Measurements from ENCODE around the gene NPPA.
"Not testable (repeated sequence)": the region's sequence is repeated elsewhere in the genome, so short reads cannot be mapped to it uniquely, and the experiment has no call there.

Gene NPPA

DNA sequence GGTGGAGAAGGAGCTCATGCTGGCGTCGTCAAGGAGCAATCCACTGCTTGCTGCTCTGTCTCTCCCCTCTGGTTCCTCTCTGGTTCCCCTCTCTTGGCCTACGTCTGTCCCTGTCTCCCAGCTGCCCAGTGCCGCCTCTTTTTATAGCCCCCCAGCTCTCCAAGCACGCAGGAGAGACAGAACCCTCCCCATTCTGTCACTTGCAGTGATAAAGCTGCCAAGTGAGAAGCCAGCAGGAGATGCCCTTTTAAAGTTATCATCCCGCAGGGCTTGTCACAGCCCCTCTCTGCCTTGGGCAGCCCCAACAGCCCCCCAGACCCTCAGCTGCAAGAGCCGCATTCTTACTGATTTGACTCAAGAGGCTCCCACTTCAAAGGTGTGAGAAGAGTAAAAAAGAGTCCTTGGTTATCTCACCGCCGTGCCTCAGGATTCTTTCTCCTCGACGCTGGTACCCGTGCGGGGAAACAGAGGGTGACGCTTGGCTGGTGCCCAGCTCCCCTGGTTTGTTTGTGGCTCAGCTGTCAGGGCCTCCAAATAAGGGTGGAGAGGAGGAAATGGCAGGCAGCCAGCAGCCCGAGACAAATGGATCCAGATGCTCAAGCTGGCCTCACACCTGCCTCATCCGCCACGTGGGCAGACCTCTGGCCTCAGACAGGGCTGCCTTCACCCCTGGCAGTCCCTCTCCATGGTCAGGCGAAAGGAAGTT is at the start of gene NPPA:
NPPA (minus strand) TSS at position 117 of the 706 bp plus-strand sequence; CDS start at position 18, 99 bp downstream.
- DNase-seq: peak; percentile 61

GRCh38 chr1:11894501-11894900 is 46.9 kb upstream of the NPPA start:
- DNase-seq: not testable (repeated sequence)

DNA sequence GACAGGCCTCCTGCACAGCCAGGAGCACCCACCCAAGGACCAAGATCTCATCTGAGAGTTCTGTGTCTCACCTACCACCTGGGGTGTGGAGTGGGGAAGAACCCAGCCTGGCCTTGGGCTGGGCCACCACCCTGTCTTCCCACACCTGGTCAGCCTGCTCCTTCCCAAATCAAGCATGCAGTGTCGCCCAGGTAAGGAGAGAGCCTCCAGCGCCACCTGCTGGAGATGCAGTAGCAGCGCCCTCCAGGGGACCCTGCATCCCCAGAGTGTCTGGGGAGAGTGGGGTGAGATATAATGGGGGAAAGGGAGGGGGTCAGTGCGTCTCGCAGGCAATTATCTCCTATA is 46.3 kb upstream of the NPPA start:
- DNase-seq: peak; percentile 37

DNA sequence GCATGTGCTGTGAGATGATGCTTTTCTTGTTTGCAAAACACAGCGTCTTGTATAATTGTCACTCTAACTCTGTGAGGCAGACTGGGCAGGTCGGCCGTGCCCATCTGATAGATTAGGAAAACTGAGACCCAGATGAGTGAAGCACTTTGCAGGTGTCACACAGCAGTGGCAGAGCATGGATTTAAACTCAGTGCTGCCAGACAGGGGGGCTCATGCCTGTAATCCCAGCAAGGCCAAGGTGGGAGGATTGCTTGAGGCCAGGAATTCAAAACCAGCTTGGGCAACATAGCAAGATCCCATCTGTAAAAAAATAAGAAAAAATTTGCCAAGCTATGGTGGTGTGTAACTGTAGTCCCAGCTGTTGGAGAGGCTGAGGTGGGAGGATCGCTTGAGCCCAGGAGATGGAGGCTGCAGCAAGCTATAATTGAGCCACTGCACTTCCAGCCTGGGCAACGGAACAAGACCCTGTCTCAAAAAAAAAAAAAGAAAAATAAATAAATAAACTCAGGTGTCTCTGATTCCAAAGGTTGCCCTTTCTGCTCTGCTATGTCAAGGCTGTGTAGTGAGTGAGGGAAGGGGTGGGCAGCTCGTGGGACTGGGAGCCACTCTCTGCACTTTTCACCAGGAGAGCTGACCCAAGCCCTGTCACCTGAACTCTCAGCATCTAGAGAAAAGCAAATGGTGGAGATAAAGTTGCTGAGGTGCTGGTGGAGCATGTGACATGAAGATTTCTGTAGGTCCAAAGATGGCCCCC is 44.0 kb upstream of the NPPA start:
- no peak for DNase-seq

DNA sequence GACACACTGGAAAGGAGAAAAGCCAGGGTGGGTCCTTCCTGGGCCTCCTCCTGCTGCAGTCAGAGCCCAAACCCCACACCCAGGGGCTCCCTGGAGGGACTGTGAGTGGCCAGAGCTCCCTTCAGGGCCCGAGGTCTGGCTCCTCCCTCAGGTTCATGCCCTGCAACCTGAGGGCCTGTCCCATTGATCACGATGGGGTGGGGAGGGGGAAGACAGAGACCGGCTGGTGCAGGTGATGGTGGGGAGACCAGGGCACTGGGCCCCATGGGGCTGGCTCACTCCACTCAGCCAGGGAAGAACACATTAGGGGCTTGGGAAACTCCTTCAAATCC is 41.3 kb upstream of the NPPA start:
- DNase-seq: no peak

GRCh38 chr1:11888206-11888876 is 40.8 kb upstream of the NPPA start:
- no peak for DNase-seq

DNA sequence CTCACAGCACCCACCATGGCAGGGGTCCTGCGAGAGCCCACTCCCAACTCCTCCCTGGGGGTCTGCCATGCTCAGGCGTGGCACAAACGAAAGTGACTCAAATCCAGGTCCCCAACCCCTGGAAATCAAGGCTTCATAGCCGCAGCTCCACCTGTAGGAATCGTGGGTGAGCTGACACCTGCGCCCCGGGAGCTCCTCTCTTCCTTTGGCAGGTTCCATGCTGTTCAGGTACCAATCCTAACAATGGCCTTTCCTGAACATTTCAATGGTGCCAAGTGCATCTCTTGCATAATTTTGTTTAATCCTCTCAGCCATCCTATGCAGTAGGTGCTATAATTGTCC is 40.1 kb upstream of the NPPA start:
- DNase-seq: no peak

DNA sequence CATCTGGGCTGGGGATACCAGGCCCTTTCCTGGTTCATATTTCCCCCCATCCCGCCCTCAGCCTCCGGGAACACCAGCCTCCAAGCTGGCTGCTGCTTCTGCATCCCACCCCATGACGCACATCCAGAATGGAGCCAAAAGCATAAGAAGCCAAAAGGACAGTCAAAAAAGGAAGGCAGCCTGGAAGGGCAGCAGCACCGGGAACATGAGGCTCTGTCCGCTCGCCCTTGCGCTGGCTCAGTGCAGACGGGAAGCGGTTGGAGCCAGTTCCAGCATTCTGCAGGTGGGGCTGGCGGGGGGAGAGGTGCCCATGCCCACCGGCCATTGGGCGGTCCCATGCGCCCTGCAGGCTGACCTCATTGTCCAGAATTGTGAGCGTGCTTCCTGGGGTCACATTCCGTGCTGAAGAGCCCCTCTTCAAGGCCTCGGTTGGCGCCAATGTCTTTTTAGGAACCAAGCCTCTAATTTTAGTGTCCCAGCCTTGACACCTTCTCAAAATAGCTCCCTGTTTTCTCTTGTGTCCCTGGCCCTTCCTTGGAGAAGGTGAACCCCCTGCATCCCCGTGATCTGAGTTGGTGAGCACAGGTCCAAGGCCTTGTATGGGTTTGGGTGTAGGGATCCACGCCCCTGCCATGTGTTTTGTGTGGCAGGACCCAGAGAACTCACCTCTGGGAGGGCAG is 39.5 kb upstream of the NPPA start:
- DNase-seq: no peak

- DNase-seq: no peak
These were observed 38.3 kb upstream of the NPPA start for GRCh38 chr1:11885916-11886315.

- peak; percentile 19 for DNase-seq
These were observed 35.4 kb upstream of the NPPA start for GRCh38 chr1:11882814-11883538.

GRCh38 chr1:11881749-11882441 is 34.3 kb upstream of the NPPA start:
- DNase-seq: no peak

- DNase-seq: peak; percentile 2
These were observed 33.5 kb upstream of the NPPA start for GRCh38 chr1:11880911-11881748.

DNA sequence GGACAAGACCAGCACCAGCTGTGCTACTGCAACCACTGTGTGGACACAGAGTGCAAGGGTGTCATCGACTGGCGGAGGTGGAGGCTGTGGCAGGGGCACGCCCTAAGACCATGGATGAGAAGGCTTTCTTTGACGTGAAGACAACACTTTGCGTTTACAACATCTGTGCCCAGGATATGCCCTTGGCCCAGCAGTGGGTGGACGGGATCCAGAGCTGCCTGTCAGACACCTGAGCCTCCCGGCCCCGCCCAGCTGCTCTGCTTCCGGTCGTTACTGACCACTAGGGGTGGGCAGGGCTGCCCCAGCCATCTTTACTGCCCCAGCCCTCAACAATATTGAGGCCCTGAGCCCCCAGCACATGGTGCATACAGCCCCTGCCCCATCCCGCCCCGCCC is 32.6 kb upstream of the NPPA start:
- DNase-seq: no peak

DNA sequence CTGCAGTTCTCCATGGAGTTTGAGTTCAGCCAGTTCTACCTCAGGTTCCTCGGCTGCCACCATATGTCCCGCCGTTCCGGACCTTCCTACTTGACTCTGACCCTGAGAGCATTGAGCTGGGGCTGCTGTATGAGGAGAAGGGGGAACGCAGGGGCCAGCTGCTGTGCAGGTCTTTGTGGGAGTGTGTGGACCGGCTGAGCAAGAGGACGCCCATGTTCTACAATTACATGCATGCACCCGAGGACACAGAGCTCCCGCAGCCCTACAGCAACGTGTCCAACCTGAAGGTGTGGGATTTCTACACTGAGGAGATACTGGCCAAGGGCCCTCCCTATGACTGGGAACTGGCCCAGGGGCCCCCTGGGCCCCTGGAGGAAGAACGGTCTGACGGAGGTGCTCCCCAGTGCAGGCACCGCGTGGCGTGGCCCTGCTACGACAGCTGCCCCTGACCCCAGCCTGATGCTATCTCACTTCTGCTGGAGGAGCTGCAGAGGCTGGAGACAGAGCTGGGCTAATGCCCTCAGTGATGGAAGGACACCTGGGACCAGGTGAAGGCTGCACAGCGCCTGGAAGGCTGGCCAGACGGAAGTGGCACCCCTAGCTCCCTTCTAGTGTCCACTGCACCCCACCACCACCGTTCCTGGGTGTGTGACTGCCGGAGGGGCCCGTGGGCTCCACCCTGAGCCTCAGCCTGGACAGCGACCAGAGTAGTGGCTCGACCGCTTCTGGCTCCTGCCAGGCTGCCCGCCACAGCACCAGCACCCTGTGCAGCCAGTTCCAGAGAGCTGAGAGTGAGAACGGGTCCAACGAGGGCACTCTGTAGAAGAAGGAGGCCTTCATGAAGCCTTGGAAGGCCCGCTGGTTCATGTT is 32.0 kb upstream of the NPPA start:
- no peak for DNase-seq

DNA sequence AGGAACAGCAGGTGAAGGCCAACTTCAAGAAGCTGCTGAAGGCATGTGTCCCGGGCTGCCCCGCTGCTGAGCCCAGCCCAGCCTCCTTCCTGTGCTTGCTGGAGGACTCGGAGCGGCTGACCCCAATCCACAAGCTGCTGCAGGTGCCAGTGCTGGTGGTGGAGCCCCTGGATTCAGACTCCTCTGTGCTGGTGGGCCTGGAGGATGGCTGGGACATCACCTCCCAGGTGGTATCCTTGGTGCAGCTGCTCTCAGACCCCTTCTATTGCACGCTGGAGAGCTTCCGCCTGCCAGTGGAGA is 31.3 kb upstream of the NPPA start:
- DNase-seq: no peak

DNA sequence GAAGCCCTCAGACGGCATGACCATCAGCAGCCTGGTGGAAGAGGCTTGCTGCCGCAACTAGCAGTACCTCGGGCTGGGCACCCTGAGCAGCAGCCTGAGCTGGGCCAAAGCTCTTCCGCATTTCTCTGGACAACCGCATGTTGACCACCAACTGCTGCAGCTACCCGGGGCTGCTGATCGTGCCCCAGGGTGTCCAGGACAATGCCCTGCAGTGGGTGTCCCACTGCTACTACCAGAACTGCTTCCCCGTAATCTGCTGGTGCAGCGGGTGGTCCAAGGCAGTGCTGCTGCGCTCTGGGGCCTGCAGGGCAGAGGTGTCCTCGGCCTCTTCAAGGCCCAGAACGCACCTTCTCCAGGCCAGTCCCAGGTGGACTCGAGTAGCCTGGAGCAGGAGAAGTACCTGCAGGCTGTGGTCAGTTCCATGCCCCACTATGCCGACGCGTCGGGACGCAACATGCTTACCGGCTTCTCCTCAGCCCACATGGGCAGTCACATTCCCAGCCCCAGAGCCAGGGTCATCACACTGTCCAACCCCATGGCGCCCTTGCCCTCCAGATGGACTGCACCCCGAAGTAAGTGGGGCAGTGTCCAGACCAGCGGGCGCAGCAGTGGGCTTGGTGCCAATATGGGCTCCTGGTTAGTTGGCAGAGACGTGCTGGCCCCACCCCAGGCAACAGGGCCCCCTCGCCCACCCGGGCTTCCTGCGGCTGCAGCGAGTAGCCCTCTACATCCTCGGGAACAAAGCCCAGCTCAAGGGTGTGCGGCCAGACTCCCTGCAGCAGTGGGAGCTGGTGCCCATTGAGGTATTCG is 30.7 kb upstream of the NPPA start:
- DNase-seq: no peak

- no peak for DNase-seq
These were observed 29.5 kb upstream of the NPPA start for GRCh38 chr1:11877074-11877473.

DNA sequence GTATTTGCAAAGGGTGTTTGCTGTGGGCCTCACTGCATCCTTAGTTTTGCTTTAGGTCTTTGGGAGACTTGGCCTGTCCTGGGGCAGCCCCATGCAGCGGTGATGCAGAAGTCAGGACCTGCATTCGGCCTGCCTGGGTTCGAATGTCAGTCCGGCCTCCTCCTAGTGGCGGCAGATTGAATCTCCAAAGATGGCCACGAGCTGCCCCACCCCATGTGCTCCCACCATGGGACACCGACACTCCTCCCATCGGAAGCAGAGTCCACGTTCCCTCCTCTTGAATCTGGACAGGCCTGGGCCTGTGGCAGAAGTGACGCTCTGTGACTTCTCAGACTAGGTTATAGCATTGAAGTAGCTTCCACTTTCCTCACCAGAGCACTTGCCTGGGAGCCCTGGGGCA is 27.5 kb upstream of the NPPA start:
- no peak for DNase-seq

DNA sequence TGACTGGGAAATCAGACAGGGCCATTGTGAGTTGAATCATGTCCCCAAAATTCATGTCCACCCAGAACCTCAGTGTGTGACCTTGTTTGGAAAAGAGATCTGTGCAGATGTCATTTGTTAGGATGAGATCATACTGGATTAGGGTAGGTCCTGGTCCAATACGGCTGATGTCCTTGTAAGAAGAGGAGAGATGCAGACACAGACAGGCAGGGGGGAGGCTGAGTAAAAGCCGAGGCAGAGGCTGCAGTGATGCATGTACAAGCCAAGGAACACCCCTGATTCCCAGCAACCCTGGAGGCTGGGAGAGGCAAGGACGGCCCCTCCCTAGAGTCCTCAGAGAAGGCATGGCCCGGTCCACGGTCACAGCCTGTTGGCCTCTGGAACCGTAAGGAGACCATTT is 27.0 kb upstream of the NPPA start:
- no peak for DNase-seq

DNA sequence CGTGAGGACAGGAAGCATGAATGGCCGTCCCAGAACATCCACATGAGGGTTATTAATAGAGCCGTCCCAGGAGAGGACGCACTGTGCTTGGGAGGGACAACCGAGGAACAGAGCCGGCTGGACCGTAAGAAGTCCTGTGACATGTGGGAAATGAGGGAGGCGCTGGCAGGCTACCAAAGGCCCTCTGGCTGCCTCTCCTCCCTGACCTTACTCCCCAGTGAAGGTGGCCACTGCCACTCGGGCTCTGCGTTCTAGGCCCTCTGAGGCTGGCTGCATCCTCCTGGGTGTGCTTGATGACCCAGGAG is 26.6 kb upstream of the NPPA start:
- no peak for DNase-seq

Data from NCI-H774 (cell line).